GM12878 (cell line): ENCODE results near the gene SERPINE3. TPM values are rescaled to one million over a fixed set of nuclear protein-coding genes. Genes with fewer than 3 reads are reported as not detected.

Experiments
- ATAC-seq: fragments of 200-7000 bp; cut with Tn5 transposase; 3 replicates; pipeline ENCODE4 v1.9.1; 2020; ENCODE audit warnings: mild to moderate bottlenecking, moderate library complexity
- BruUV-seq: library from RNA; stranded (reverse); fragments of 400-500 nt; replicated peaks from 2 replicates; lab custom pipeline; 2021; lab: Mats Ljungman, UMichigan
- CTCF ChIA-PET: fragments of 300-600 bp; sonication (Branson Sonifier 250); formaldehyde crosslinking; extraction: SDS; loops from one replicate; lab custom pipeline; 2021; ENCODE audit warnings: inconsistent platforms; lab: Yijun Ruan, JAX
- POLR2A ChIA-PET: fragments of 350-600 bp; formaldehyde crosslinking; extraction: SDS; loops from one replicate; lab custom pipeline; 2021; ENCODE audit warnings: inconsistent platforms; lab: Charles Lee
- RAD21 ChIA-PET: fragments of 300-600 bp; sonication (Branson Sonifier 250); formaldehyde crosslinking; loops from one replicate; lab custom pipeline; 2023; ENCODE audit warnings: antibody characterized with exemption; ENCODE audit not compliant: unreplicated experiment; lab: Charles Lee
- SMC1A ChIA-PET: fragments of 300-600 bp; sonication (Branson Sonifier 250); formaldehyde crosslinking; loops from one replicate; lab custom pipeline; 2023; ENCODE audit not compliant: unreplicated experiment, uncharacterized antibody; lab: Charles Lee
- DNase-seq: peaks from one replicate; pipeline ENCODE4 v3.0.0-alpha.2; 2011; ENCODE audit warnings: low read depth, low spot score
- FAIRE-seq: peaks from 3 replicates; lab custom pipeline; 2011; peaks lifted over from hg19 to GRCh38; lab: Jason Lieb, UNC
- H2AFZ ChIP-seq: 2 replicates; pipeline ENCODE4 v1.6.0; 2011; ENCODE audit warnings: low read depth, low read length, control low read depth; ENCODE audit not compliant: control insufficient read depth
- H3K27ac ChIP-seq: 2 replicates; pipeline ENCODE4 v1.5.1; 2011; ENCODE audit warnings: control low read depth; ENCODE audit not compliant: control insufficient read depth, insufficient read depth
- H3K27me3 ChIP-seq, 2 experiments: replicated peaks in 1 of 2; 2 replicates each; pipeline versions ENCODE4 v1.6.0 to v1.6.1; 2011; ENCODE audit warnings: low read length in 1 of 2; ENCODE audit not compliant: control insufficient read depth in 2 of 2, insufficient read depth in 2 of 2
- H3K36me3 ChIP-seq, 2 experiments: 2 replicates each; pipeline ENCODE4 v1.5.1; 2011; ENCODE audit warnings: low read length in 1 of 2; ENCODE audit not compliant: control insufficient read depth in 2 of 2, insufficient read depth in 2 of 2
- H3K4me1 ChIP-seq: 2 replicates; pipeline ENCODE4 v1.6.1; 2011; ENCODE audit warnings: mild to moderate bottlenecking, low read length, moderate library complexity, mixed read lengths; ENCODE audit not compliant: control insufficient read depth, insufficient read depth
- H3K4me2 ChIP-seq: 2 replicates; pipeline ENCODE4 v1.6.0; 2011; ENCODE audit warnings: control low read depth; ENCODE audit not compliant: control insufficient read depth, insufficient read depth
- H3K4me3 ChIP-seq: fragments of 200-600 bp; sonication (generic); 2 replicates; pipeline ENCODE4 v1.5.1; 2016
- H3K79me2 ChIP-seq: 2 replicates; pipeline ENCODE4 v1.6.0; 2011; ENCODE audit warnings: low read length; ENCODE audit not compliant: control insufficient read depth, insufficient read depth
- H3K9ac ChIP-seq: 2 replicates; pipeline ENCODE4 v1.8.0; 2011; ENCODE audit warnings: low read length, control low read depth, mixed read lengths; ENCODE audit not compliant: control insufficient read depth, insufficient read depth
- H3K9me3 ChIP-seq: replicated peaks from 3 replicates; pipeline ENCODE4 v1.5.1; 2011; ENCODE audit warnings: mild to moderate bottlenecking, low read length; ENCODE audit not compliant: control insufficient read depth, insufficient read depth
- H4K20me1 ChIP-seq: 2 replicates; pipeline ENCODE4 v1.6.0; 2011; ENCODE audit not compliant: control insufficient read depth, insufficient read depth
- DPF2 ChIP-seq: fragments of 450-650 bp; IDR thresholded peaks from 2 replicates; pipeline ENCODE4 v1.6.1; 2017; ENCODE audit warnings: mild to moderate bottlenecking
- ESRRA ChIP-seq: IDR thresholded peaks from 2 replicates; pipeline ENCODE4 v1.6.1; 2012; ENCODE audit warnings: mild to moderate bottlenecking, low read length, improper control_type of control experiment
- JUND ChIP-seq: IDR thresholded peaks from 2 replicates; pipeline ENCODE4 v1.6.1; 2012; ENCODE audit warnings: low read depth, mild to moderate bottlenecking, low read length, improper control_type of control experiment, moderate library complexity
- MTA2 ChIP-seq: fragments of 450-650 bp; IDR thresholded peaks from 2 replicates; pipeline ENCODE4 v1.6.1; 2016; ENCODE audit warnings: low read depth, mild to moderate bottlenecking, moderate library complexity
- MTA3 ChIP-seq: IDR thresholded peaks from 2 replicates; pipeline ENCODE4 v1.6.1; 2012; ENCODE audit warnings: low read length, inconsistent platforms, borderline replicate concordance
- NKRF ChIP-seq: fragments of 450-650 bp; conservative IDR thresholded peaks from 2 replicates; pipeline ENCODE4 v1.6.1; 2017; ENCODE audit warnings: mild to moderate bottlenecking, moderate library complexity
- POLR2A ChIP-seq: IDR thresholded peaks from 2 replicates; pipeline ENCODE4 v1.6.1; 2011; ENCODE audit warnings: low read depth, mild to moderate bottlenecking, low read length
- POLR2AphosphoS2 ChIP-seq: IDR thresholded peaks from 2 replicates; pipeline ENCODE4 v1.6.1; 2011; ENCODE audit warnings: low read depth, mild to moderate bottlenecking, low read length, improper control_type of control experiment, moderate library complexity
- RELA ChIP-seq: fragments of 450-650 bp; IDR thresholded peaks from 2 replicates; pipeline ENCODE4 v1.8.0; 2014; ENCODE audit warnings: borderline replicate concordance; ENCODE audit not compliant: partially characterized antibody
- RELB ChIP-seq: fragments of 450-650 bp; IDR thresholded peaks from 2 replicates; pipeline ENCODE4 v1.6.1; 2017; ENCODE audit warnings: low read depth, mild to moderate bottlenecking, moderate library complexity
- SUPT20H ChIP-seq: IDR thresholded peaks from 2 replicates; pipeline ENCODE4 v1.6.1; 2011; ENCODE audit warnings: low read depth, mild to moderate bottlenecking, low read length, moderate library complexity, borderline replicate concordance; ENCODE audit not compliant: control insufficient read depth
- ZBTB40 ChIP-seq: fragments of 450-650 bp; IDR thresholded peaks from 2 replicates; pipeline ENCODE4 v1.6.1; 2016; ENCODE audit warnings: mild to moderate bottlenecking, moderate library complexity, borderline replicate concordance
- WGBS: methylation state at CpG from one replicate; pipeline ENCODE4 v1.1.6; 2016; ENCODE audit warnings: low lambda C conversion rate; ENCODE audit not compliant: insufficient replicate concordance, insufficient coverage; ENCODE audit errors: missing lambda C conversion rate; 5-methylcytosine and 5-hydroxymethylcytosine counted together
- in situ Hi-C: fragments of 300-500 bp; cut with MboI; formaldehyde crosslinking; loops from 9 replicates; pipeline ENCODE4 v1.14.3; 2018; ENCODE audit warnings: mixed read lengths
- intact Hi-C: fragments of 100-400 bp; cut with micrococcal nuclease; formaldehyde crosslinking; loops from one replicate; pipeline ENCODE4 v1.14.2; 2022; ENCODE audit not compliant: unreplicated experiment
- polyA plus RNA-seq, 11 experiments: library from polyadenylated mRNA; depleted of rRNA in 4 of 11; unstranded in 6 of 11; stranded (reverse) in 5 of 11; fragments of >200 nt; fragmentation: Nextera tagmentation in 4 of 11; fragmentation: Illumina TruSeq in 1 of 11; extraction: Ambion mirVana in 4 of 11; extraction: Trizol in 1 of 11; gene quantifications; 1 replicate in 1 of 11; 2 replicates in 10 of 11; pipeline versions ENCODE4 v1.2.1 to v1.2.3, GENCODE V29; 2011 to 2016; ENCODE audit warnings: inconsistent platforms in 2 of 11, missing spikeins in 2 of 11, low read depth in 1 of 11
- total RNA-seq, 4 experiments: library from RNA; depleted of rRNA in 3 of 4; stranded (reverse); fragments of >200 nt in 3 of 4; fragmentation: Illumina TruSeq in 1 of 4; extraction: Trizol in 1 of 4; gene quantifications; 2 replicates each; pipeline versions ENCODE4 v1.2.1 to v1.2.3, GENCODE V29; 2013 to 2021

Gene SERPINE3
- total and polyA plus RNA-seq, 10 of the 15 experiments (the other 5 are each of a cell fraction or from before 2014, with no cell fraction given), result 0.19 TPM; not detected in 9

GRCh38 chr13:51323824-51324511, 15.5 kb upstream of the SERPINE3 start:
- Histone ChIP-seq H3K36me3 (no peaks in the 10 kb centered on the region), H3K27me3 (no peaks in the 10 kb centered on the region), H2AFZ (no peak overlapping the region), H3K27ac (no peak overlapping the region), H3K4me2 (no peak overlapping the region), H3K9me3 (no peaks in the 10 kb centered on the region), H3K9ac (no peak overlapping the region), H4K20me1 (no peaks in the 10 kb centered on the region), H3K4me3 (no peak overlapping the region), H3K4me1 (peaks cover 6% of the 10 kb centered on the region; the same call in 1 of the 2 replicates), H3K79me2 (no peaks in the 10 kb centered on the region)
- ChIA-PET RAD21 (no interaction called here), POLR2A (no interaction called here), CTCF (no interaction called here), SMC1A (interaction anchor here (0.9 kb wide), 1 partner anchor 36 kb away, joined by 3 read pairs; no protein-coding TSS in a partner anchor)
- DNase-seq (no peak), FAIRE-seq (no peak), ATAC-seq (no peak)
- WGBS, result 59% methylated on average over 5 of the region's 5 CpGs
- intact Hi-C loops, result no loop called here
- in situ Hi-C loops, result no loop called here
- no TSS peak for BruUV-seq
- TF ChIP-seq DPF2, result no peak
- TF ChIP-seq ESRRA, result no peak
- no peak for TF ChIP-seq RELB
- TF ChIP-seq SUPT20H, result no peak
- TF ChIP-seq NKRF, result no peak
- TF ChIP-seq POLR2A, result no peak
- TF ChIP-seq RELA, result no peak
- TF ChIP-seq MTA3, result no peak
- no peak for TF ChIP-seq MTA2
- no peak for TF ChIP-seq ZBTB40
- no peak for TF ChIP-seq JUND
- no peak for TF ChIP-seq POLR2AphosphoS2
